ENCODE measurements around the gene GPR37. TPM values are rescaled to one million over a fixed set of nuclear protein-coding genes. Genes with fewer than 3 reads are reported as not detected.

GPR37 gene
- total and polyA plus RNA-seq, 2 donors: 0.52 to 1.1 TPM

DNA sequence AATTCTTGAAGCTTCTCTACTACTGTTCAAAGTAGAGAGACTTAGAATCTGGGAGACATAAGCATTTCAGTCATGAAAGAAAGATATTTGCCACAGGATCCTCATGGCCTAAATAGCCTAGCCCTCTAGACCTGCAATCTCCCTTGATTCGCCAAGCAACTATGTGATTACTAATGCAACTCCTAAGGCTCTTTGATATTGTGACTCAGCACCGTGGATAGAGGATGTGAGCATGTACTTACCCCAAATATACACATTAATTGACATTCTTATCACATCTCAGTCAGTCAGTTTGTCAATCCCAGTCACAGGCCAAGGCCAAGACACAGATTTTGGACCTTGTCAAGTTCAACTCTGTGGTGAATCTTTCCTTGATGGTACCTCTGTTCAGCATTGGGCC lies 42.6 kb downstream of the GPR37 start:
- Histone ChIP-seq H3K27ac (ENCODE audit: low read depth in 1 of 2, low read length in 1 of 2) (no peak overlapping the region), H3K27me3 (ENCODE audit: control insufficient read depth in 2 of 2, insufficient read depth in 1 of 2, low read length in 1 of 2) (no peaks in the 10 kb centered on the region), H3K9me3 (ENCODE audit: control insufficient read depth in 2 of 2, insufficient read depth in 1 of 2, low read length in 1 of 2) (no peaks in the 10 kb centered on the region), H3K36me3 (ENCODE audit: control insufficient read depth in 2 of 2, insufficient read depth in 2 of 2, low read length in 1 of 2) (no peaks in the 10 kb centered on the region), H3K4me1 (ENCODE audit: control insufficient read depth in 2 of 2, insufficient read depth in 2 of 2, low read length in 2 of 2) (no peaks in the 10 kb centered on the region), H3K4me3 (ENCODE audit: low read length in 2 of 2) (no peak overlapping the region)
- no peak for DNase-seq (ENCODE audit: low read depth in 6 of 9, low spot score in 9 of 9)
- WGBS: 78% methylated on average over 2 of the region's 2 CpGs

DNA sequence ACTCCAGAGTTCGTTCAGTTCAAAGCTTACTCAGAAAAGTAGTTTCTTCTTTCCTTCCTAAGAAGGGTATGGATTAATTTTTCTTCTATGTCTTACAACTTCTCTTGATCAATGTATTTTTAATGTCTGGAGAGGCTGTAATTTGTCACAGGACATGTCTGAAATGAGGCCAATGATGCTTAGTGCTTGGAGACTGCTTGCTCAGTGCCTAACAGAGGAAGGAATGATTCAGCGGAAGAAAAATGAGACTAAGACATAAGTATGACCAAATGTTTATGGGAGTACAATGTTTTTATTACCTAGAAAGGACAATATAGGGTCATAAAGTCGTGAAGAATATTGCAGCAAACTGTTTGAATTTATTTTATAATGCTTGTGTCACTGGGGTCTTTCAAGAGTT lies 43.3 kb downstream of the GPR37 start:
- Histone ChIP-seq H3K4me3 (ENCODE audit: low read length in 2 of 2) (no peak overlapping the region), H3K4me1 (ENCODE audit: control insufficient read depth in 2 of 2, insufficient read depth in 2 of 2, low read length in 2 of 2) (no peaks in the 10 kb centered on the region), H3K9me3 (ENCODE audit: control insufficient read depth in 2 of 2, insufficient read depth in 1 of 2, low read length in 1 of 2) (no peaks in the 10 kb centered on the region), H3K27ac (ENCODE audit: low read depth in 1 of 2, low read length in 1 of 2) (no peak overlapping the region), H3K27me3 (ENCODE audit: control insufficient read depth in 2 of 2, insufficient read depth in 1 of 2, low read length in 1 of 2) (no peaks in the 10 kb centered on the region), H3K36me3 (ENCODE audit: control insufficient read depth in 2 of 2, insufficient read depth in 2 of 2, low read length in 1 of 2) (no peaks in the 10 kb centered on the region)
- no peak for DNase-seq (ENCODE audit: low read depth in 6 of 9, low spot score in 9 of 9)
- 78% methylated on average over 3 of the region's 3 CpGs for WGBS

DNA sequence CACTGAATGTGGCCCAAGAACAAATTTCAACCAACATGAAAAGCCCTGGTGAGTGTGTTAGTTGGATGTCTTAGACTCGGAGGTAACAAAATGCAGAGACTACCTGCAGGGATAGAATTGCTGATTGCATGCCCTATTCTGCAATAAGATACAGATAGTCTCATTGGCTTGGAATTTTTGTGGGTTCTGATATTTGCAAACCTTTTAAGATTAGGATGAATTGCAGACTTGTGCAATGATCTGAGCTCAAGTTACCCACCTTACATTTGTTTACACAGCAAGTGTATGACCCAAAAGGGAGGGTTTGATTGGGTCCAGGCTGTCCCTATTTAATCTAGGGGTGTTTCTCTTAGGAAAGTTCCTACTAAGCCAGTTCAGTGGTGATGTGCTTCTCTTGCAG lies 45.4 kb downstream of the GPR37 start:
- no peak for DNase-seq (ENCODE audit: low read depth in 6 of 9, low spot score in 9 of 9)
- H3K4me3 ChIP-seq (ENCODE audit: low read length in 2 of 2): no peak overlapping the region
- H3K27me3 ChIP-seq (ENCODE audit: control insufficient read depth in 2 of 2, insufficient read depth in 1 of 2, low read length in 1 of 2): no peaks in the 10 kb centered on the region
- H3K27ac ChIP-seq (ENCODE audit: low read depth in 1 of 2, low read length in 1 of 2): no peak overlapping the region
- H3K4me1 ChIP-seq (ENCODE audit: control insufficient read depth in 2 of 2, insufficient read depth in 2 of 2, low read length in 2 of 2): no peaks in the 10 kb centered on the region
- no peaks in the 10 kb centered on the region for H3K9me3 ChIP-seq (ENCODE audit: control insufficient read depth in 2 of 2, insufficient read depth in 1 of 2, low read length in 1 of 2)
- 77% methylated on average over 1 of the region's 1 CpG for WGBS
- no peaks in the 10 kb centered on the region for H3K36me3 ChIP-seq (ENCODE audit: control insufficient read depth in 2 of 2, insufficient read depth in 2 of 2, low read length in 1 of 2)

DNA sequence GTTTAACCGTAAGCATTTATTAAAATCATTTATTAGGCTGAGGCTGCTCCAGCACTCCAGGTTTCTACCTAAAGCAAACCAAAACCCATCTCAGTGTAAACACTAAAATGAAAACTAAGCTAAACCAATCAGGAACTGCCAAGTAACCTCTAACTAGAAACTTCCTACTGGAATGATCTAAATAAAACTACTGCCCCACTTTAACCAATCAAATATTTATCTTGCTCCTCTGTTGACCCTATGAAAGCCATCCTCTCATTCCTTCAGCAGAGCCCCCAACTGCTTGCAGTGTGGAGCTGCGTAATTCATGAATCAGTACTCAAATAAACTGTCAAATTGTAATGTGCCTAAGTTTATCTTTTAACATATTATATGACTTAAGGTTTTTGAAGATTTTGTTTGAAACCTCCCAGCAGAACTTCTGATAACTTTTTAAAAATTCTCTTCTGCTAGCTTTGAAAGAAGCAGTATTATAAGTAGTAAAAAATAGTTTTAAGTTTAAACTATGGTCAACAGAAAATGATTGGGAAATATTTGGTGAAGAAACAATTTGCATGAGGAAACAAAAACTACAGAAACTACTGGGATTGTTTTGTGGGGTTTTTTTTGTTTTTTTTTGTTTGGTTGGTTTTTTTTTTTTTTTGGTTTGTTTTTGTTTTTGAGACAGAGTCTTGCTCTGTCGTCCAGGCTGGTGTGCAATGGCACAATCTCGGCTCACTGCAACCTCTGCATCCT lies 47.4 kb downstream of the GPR37 start:
- DNase-seq (ENCODE audit: low read depth in 6 of 9, low spot score in 9 of 9): no peak

DNA sequence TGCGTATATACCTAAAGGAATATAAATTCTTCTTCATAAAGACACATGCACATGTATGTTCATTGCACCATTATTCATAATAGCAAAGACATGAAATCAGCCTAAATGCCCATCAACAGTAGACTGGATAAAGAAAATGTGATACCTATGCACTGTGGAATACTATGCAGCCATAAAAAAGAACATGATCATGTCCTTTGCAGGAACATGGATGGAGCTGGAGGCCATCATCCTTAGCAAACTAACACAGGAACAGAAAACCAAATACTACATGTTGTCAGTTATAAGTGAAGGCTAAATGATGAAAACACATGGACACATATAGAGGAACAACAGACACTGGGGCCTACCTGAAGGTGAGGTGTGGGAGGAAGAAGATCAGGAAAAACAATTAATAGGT lies 48.7 kb downstream of the GPR37 start:
- no peak for DNase-seq (ENCODE audit: low read depth in 6 of 9, low spot score in 9 of 9)
- H3K4me3 ChIP-seq (ENCODE audit: low read length in 2 of 2): no peak overlapping the region
- WGBS: 99% methylated on average over 1 of the region's 1 CpG
- H3K4me1 ChIP-seq (ENCODE audit: control insufficient read depth in 2 of 2, insufficient read depth in 2 of 2, low read length in 2 of 2): no peaks in the 10 kb centered on the region
- no peak overlapping the region for H3K27ac ChIP-seq (ENCODE audit: low read depth in 1 of 2, low read length in 1 of 2)
- no peaks in the 10 kb centered on the region for H3K36me3 ChIP-seq (ENCODE audit: control insufficient read depth in 2 of 2, insufficient read depth in 2 of 2, low read length in 1 of 2)
- no peaks in the 10 kb centered on the region for H3K9me3 ChIP-seq (ENCODE audit: control insufficient read depth in 2 of 2, insufficient read depth in 1 of 2, low read length in 1 of 2)
- H3K27me3 ChIP-seq (ENCODE audit: control insufficient read depth in 2 of 2, insufficient read depth in 1 of 2, low read length in 1 of 2): no peaks in the 10 kb centered on the region

More for the DNA sequence above, 47.4 kb downstream of the GPR37 start:
- no peak overlapping the region for H3K27ac ChIP-seq (ENCODE audit: low read depth in 1 of 2, low read length in 1 of 2)
- no peaks in the 10 kb centered on the region for H3K36me3 ChIP-seq (ENCODE audit: control insufficient read depth in 2 of 2, insufficient read depth in 2 of 2, low read length in 1 of 2)
- WGBS: 95% methylated on average over 4 of the region's 4 CpGs
- H3K4me3 ChIP-seq (ENCODE audit: low read length in 2 of 2): no peak overlapping the region
- no peaks in the 10 kb centered on the region for H3K27me3 ChIP-seq (ENCODE audit: control insufficient read depth in 2 of 2, insufficient read depth in 1 of 2, low read length in 1 of 2)
- no peaks in the 10 kb centered on the region for H3K9me3 ChIP-seq (ENCODE audit: control insufficient read depth in 2 of 2, insufficient read depth in 1 of 2, low read length in 1 of 2)
- H3K4me1 ChIP-seq (ENCODE audit: control insufficient read depth in 2 of 2, insufficient read depth in 2 of 2, low read length in 2 of 2): no peaks in the 10 kb centered on the region

DNA sequence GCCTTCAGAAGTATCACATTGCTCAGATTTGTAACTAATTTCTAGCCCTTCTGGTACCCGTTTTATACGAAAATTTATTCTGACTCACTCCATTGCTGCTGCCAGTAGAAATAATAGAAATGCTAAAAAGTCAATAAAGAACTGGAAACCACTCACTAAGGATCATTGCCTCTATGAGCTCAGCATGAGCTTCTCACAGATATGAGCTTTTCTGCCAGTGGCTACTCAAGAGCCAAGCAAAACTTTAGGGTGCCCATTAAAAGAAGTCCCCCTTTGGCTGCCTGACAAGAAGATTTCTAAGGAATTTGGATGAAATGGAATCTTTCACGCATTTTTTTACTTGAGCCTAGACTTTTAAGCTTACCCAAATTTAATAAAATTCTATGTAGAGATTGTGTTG lies 52.5 kb downstream of the GPR37 start:
- WGBS: 89% methylated on average over 3 of the region's 3 CpGs
- H3K36me3 ChIP-seq (ENCODE audit: control insufficient read depth in 2 of 2, insufficient read depth in 2 of 2, low read length in 1 of 2): no peaks in the 10 kb centered on the region
- no peaks in the 10 kb centered on the region for H3K4me1 ChIP-seq (ENCODE audit: control insufficient read depth in 2 of 2, insufficient read depth in 2 of 2, low read length in 2 of 2)
- peaks cover 0 to 14% of the 10 kb centered on the region in 2 donors for H3K9me3 ChIP-seq (ENCODE audit: control insufficient read depth in 2 of 2, insufficient read depth in 1 of 2, low read length in 1 of 2)
- H3K27me3 ChIP-seq (ENCODE audit: control insufficient read depth in 2 of 2, insufficient read depth in 1 of 2, low read length in 1 of 2): no peaks in the 10 kb centered on the region
- H3K27ac ChIP-seq (ENCODE audit: low read depth in 1 of 2, low read length in 1 of 2): no peak overlapping the region
- no peak for DNase-seq (ENCODE audit: low read depth in 6 of 9, low spot score in 9 of 9)
- no peak overlapping the region for H3K4me3 ChIP-seq (ENCODE audit: low read length in 2 of 2)

DNA sequence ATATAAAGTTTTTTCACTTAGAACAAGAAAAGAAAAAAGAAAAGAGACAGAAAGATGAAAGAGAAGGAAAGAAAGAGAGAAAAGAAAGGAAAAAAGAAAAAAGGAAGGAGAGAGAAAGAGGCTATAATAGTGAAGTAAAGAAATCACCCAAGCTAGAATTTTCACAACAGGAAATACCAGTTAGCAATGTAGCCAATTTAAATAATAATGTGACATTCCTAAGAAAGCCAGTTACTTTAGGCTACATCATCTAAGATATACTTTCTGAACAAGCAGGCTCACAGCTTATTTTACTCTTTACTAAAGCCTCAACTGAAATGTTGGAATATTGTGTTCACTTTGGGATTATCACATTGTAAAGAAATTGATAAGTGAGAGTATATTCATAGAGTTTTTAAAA lies 53.6 kb downstream of the GPR37 start:
- peaks cover 0 to 14% of the 10 kb centered on the region in 2 donors for H3K9me3 ChIP-seq (ENCODE audit: control insufficient read depth in 2 of 2, insufficient read depth in 1 of 2, low read length in 1 of 2)
- no peaks in the 10 kb centered on the region for H3K4me1 ChIP-seq (ENCODE audit: control insufficient read depth in 2 of 2, insufficient read depth in 2 of 2, low read length in 2 of 2)
- no peak overlapping the region for H3K27ac ChIP-seq (ENCODE audit: low read depth in 1 of 2, low read length in 1 of 2)
- H3K36me3 ChIP-seq (ENCODE audit: control insufficient read depth in 2 of 2, insufficient read depth in 2 of 2, low read length in 1 of 2): no peaks in the 10 kb centered on the region
- H3K4me3 ChIP-seq (ENCODE audit: low read length in 2 of 2): no peak overlapping the region
- no peak for DNase-seq (ENCODE audit: low read depth in 6 of 9, low spot score in 9 of 9)
- H3K27me3 ChIP-seq (ENCODE audit: control insufficient read depth in 2 of 2, insufficient read depth in 1 of 2, low read length in 1 of 2): no peaks in the 10 kb centered on the region

DNA sequence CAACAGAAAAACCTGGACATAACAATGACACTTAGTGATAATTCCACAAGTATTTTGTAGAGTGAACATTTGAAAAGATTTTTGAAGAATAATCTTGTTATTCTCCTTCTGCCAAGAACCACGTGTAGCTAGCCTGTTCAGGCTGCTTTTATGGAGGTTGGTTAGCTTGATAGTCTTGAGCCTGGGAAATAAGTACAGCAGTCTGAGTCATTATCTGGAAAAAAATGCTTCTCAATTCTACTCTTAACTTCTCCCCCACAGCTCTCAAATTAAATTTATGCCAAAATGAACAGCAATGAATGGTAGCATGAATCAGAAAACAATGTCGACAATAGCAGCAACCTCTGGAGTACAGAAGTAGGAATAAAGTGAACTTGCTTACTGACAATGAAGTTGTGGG lies 63.2 kb downstream of the GPR37 start:
- 87% methylated on average over 2 of the region's 2 CpGs for WGBS
- DNase-seq (ENCODE audit: low read depth in 6 of 9, low spot score in 9 of 9): no peak
- Histone ChIP-seq H3K27me3 (ENCODE audit: control insufficient read depth in 2 of 2, insufficient read depth in 1 of 2, low read length in 1 of 2) (no peaks in the 10 kb centered on the region), H3K27ac (ENCODE audit: low read depth in 1 of 2, low read length in 1 of 2) (no peak overlapping the region), H3K36me3 (ENCODE audit: control insufficient read depth in 2 of 2, insufficient read depth in 2 of 2, low read length in 1 of 2) (no peaks in the 10 kb centered on the region), H3K4me3 (ENCODE audit: low read length in 2 of 2) (no peak overlapping the region), H3K9me3 (ENCODE audit: control insufficient read depth in 2 of 2, insufficient read depth in 1 of 2, low read length in 1 of 2) (no peaks in the 10 kb centered on the region), H3K4me1 (ENCODE audit: control insufficient read depth in 2 of 2, insufficient read depth in 2 of 2, low read length in 2 of 2) (no peaks in the 10 kb centered on the region)

DNA sequence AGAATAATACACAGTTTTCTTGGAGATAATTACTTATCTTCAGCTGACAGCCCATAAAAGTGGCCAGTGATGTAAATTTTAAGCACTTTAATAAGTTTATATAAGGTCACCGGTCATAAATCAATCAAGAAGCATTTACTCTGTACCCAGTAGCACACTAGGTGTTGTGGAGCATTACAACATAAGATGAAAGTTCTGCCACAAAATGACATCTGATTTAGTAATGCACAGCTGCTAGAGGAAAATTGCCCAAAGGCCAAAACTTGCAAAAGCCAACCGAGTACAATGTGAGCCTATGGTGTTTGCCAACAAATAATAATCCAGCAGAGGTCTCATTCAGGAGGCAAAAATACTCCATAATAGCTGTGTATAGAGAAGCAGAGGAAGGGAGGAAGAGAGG lies 63.6 kb downstream of the GPR37 start:
- no peaks in the 10 kb centered on the region for H3K36me3 ChIP-seq (ENCODE audit: control insufficient read depth in 2 of 2, insufficient read depth in 2 of 2, low read length in 1 of 2)
- H3K4me1 ChIP-seq (ENCODE audit: control insufficient read depth in 2 of 2, insufficient read depth in 2 of 2, low read length in 2 of 2): no peaks in the 10 kb centered on the region
- H3K27me3 ChIP-seq (ENCODE audit: control insufficient read depth in 2 of 2, insufficient read depth in 1 of 2, low read length in 1 of 2): no peaks in the 10 kb centered on the region
- no peak overlapping the region for H3K4me3 ChIP-seq (ENCODE audit: low read length in 2 of 2)
- H3K27ac ChIP-seq (ENCODE audit: low read depth in 1 of 2, low read length in 1 of 2): no peak overlapping the region
- DNase-seq (ENCODE audit: low read depth in 6 of 9, low spot score in 9 of 9): no peak
- 90% methylated on average over 2 of the region's 2 CpGs for WGBS
- H3K9me3 ChIP-seq (ENCODE audit: control insufficient read depth in 2 of 2, insufficient read depth in 1 of 2, low read length in 1 of 2): no peaks in the 10 kb centered on the region

Data from thymus (tissue), 11 donors.